Liver (tissue), 9 donors: Measurements from ENCODE around the gene GRID1. TPM values are rescaled to one million over a fixed set of nuclear protein-coding genes. Genes with fewer than 3 reads are reported as not detected.

Experiments used
- DNase-seq: peaks from one replicate; pipeline ENCODE4 v3.0.0-alpha.2; 2017; ENCODE audit warnings: low spot score
- H3K27ac ChIP-seq, 2 donors: one replicate each; pipeline ENCODE4 v1.7.0; 2013; ENCODE audit warnings: inconsistent platforms in 2 of 2, low read length in 2 of 2, control low read depth in 1 of 2, low read depth in 1 of 2, mild to moderate bottlenecking in 1 of 2
- H3K27me3 ChIP-seq, 4 donors: one replicate each; pipeline versions ENCODE4 v1.6.1 to v1.7.0; 2013; ENCODE audit warnings: low read length in 3 of 4, inconsistent platforms in 1 of 4, mild to moderate bottlenecking in 1 of 4, moderate library complexity in 1 of 4; ENCODE audit not compliant: control insufficient read depth in 4 of 4, insufficient read depth in 4 of 4
- H3K36me3 ChIP-seq, 4 donors: one replicate each; pipeline versions ENCODE4 v1.6.1 to v1.7.0; 2013; ENCODE audit warnings: low read length in 3 of 4, mild to moderate bottlenecking in 3 of 4, low read depth in 1 of 4, moderate library complexity in 1 of 4; ENCODE audit not compliant: control insufficient read depth in 4 of 4, insufficient read depth in 3 of 4
- H3K4me1 ChIP-seq, 4 donors: one replicate each; pipeline versions ENCODE4 v1.6.1 to v1.7.0; 2013; ENCODE audit warnings: low read length in 3 of 4, mild to moderate bottlenecking in 3 of 4, moderate library complexity in 1 of 4; ENCODE audit not compliant: control insufficient read depth in 4 of 4, insufficient read depth in 4 of 4
- H3K4me3 ChIP-seq, 3 donors: one replicate each; pipeline versions ENCODE4 v1.6.1 to v1.7.0; 2013; ENCODE audit warnings: low read length in 3 of 3, control low read depth in 1 of 3, low read depth in 1 of 3, mild to moderate bottlenecking in 1 of 3
- H3K9ac ChIP-seq, 2 donors: one replicate each; pipeline ENCODE4 v1.7.0; 2013; ENCODE audit warnings: low read length in 2 of 2, mild to moderate bottlenecking in 2 of 2, moderate library complexity in 2 of 2, control low read depth in 1 of 2, low read depth in 1 of 2
- H3K9me3 ChIP-seq, 4 donors: one replicate each; pipeline versions ENCODE4 v1.6.1 to v1.7.0; 2013; ENCODE audit warnings: low read length in 3 of 4; ENCODE audit not compliant: control insufficient read depth in 4 of 4
- FOXA1 ChIP-seq: IDR thresholded peaks from 2 replicates; pipeline ENCODE4 v1.6.1; 2016; ENCODE audit warnings: antibody characterized with exemption
- FOXA2 ChIP-seq: IDR thresholded peaks from 2 replicates; pipeline ENCODE4 v1.6.1; 2016; ENCODE audit warnings: antibody characterized with exemption
- GABPA ChIP-seq, 2 donors: IDR thresholded peaks in 1 of 2; conservative IDR thresholded peaks in 1 of 2; 2 replicates each; pipeline ENCODE4 v1.6.1; 2016; ENCODE audit warnings: antibody characterized with exemption in 2 of 2, mild to moderate bottlenecking in 1 of 2, moderate library complexity in 1 of 2
- HNF4A ChIP-seq, 2 donors: conservative IDR thresholded peaks; 2 replicates each; pipeline ENCODE4 v1.6.1; 2016; ENCODE audit warnings: antibody characterized with exemption in 2 of 2, mild to moderate bottlenecking in 2 of 2
- JUND ChIP-seq, 2 donors: IDR thresholded peaks; 2 replicates each; pipeline ENCODE4 v1.6.1; 2016; ENCODE audit warnings: antibody characterized with exemption in 2 of 2
- SP1 ChIP-seq: IDR thresholded peaks from 2 replicates; pipeline ENCODE4 v1.6.1; 2018; ENCODE audit warnings: antibody characterized with exemption, mild to moderate bottlenecking
- TAF1 ChIP-seq: conservative IDR thresholded peaks from 2 replicates; pipeline ENCODE4 v1.6.1; 2016; ENCODE audit warnings: antibody characterized with exemption, mild to moderate bottlenecking
- WGBS: extraction: QIAGEN DNeasy Blood & Tissue Kit; methylation state at CpG from one replicate; pipeline ENCODE4 v1.1.7; 2013; 5-methylcytosine and 5-hydroxymethylcytosine counted together
- polyA plus RNA-seq, 2 donors: library from polyadenylated mRNA; stranded (reverse) in 1 of 2; unstranded in 1 of 2; fragments of 200-250 nt in 1 of 2; fragments of >200 nt in 1 of 2; fragmentation: Nextera tagmentation in 1 of 2; extraction: Ambion mirVana in 1 of 2; gene quantifications; one replicate each; pipeline versions ENCODE4 v1.2.1 to v1.2.3, GENCODE V29; 2013 to 2015
- total RNA-seq, 2 donors: library from RNA; depleted of rRNA; stranded (reverse); fragments of >200 nt; gene quantifications; one replicate each; pipeline ENCODE4 v1.2.3, GENCODE V29; 2014
- TF ChIP-seq, protein P1 (sequence below): IDR thresholded peaks from 2 replicates; pipeline ENCODE4 v1.6.1; 2016; ENCODE audit warnings: antibody characterized with exemption, mild to moderate bottlenecking
- TF ChIP-seq, protein P2 (sequence below): IDR thresholded peaks from 2 replicates; pipeline ENCODE4 v1.6.1; 2016; ENCODE audit warnings: antibody characterized with exemption
- TF ChIP-seq, protein P3 (sequence below): IDR thresholded peaks from 2 replicates; pipeline ENCODE4 v1.6.1; 2016; ENCODE audit warnings: antibody characterized with exemption
- TF ChIP-seq, protein P4 (sequence below): IDR thresholded peaks from 2 replicates; pipeline ENCODE4 v1.6.1; 2016; ENCODE audit warnings: antibody characterized with exemption
- TF ChIP-seq, protein P5 (sequence below): fragments of 150-350 bp; IDR thresholded peaks from 2 replicates; pipeline ENCODE4 v1.5.1; 2017; ENCODE audit warnings: improper control_type of control experiment, low read depth, low read length; ENCODE audit not compliant: missing input control
- donor health status: healthy.
- donor health status: healthy.
- donor health status: healthy.
- donor health status: healthy.
- donor health status: healthy.

GRID1 gene
- total and polyA plus RNA-seq, 4 donors = 0.09 to 0.17 (median 0.14) TPM; not detected in 1

DNA sequence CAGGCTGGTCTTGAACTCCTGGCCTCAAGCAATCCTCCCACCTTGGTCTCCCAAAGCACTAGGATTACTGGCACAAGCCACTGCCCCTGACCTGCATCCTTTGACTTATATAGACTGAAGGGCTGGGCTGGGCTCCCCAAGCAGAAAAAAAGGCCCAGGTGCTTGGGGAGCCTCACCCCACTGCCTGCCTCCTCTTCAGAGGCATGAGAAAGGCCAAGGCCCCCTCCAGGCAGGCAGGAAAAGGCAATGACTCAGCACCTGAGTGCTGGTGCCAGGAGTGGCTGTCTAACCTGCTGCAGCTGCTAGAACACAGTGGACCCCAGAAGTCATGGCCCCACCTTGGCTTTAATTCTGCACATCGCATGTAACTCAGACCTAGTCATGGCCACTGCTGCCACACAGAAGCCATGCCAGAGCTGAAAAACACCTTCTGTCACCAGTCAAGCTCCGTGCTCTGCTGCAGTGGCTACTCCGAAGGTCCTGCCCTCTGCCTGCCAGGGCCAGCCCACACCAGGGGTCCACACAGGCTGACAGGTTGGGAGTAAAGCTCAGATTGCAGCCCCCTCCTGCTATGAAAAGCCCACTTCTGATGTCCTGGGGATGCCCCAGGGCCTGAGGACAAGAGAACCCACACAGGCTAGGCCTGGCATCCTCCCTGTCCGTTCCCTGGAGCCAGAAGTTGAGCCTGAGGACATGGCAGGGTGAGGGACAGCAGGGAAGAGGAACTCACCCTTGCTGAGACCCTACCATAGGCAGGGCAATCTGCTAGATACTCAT, 48.5 kb downstream of the GRID1 start:
- WGBS = 87% methylated on average over 4 of the region's 4 CpGs
- Histone ChIP-seq H3K27ac (no peak overlapping the region), H3K27me3 (no peaks in the 10 kb centered on the region), H3K4me3 (no peak overlapping the region), H3K36me3 (no peaks in the 10 kb centered on the region), H3K4me1 (no peaks in the 10 kb centered on the region), H3K9me3 (no peaks in the 10 kb centered on the region), H3K9ac (no peak overlapping the region)
- no peak for DNase-seq
- TF ChIP-seq, protein P1, sequence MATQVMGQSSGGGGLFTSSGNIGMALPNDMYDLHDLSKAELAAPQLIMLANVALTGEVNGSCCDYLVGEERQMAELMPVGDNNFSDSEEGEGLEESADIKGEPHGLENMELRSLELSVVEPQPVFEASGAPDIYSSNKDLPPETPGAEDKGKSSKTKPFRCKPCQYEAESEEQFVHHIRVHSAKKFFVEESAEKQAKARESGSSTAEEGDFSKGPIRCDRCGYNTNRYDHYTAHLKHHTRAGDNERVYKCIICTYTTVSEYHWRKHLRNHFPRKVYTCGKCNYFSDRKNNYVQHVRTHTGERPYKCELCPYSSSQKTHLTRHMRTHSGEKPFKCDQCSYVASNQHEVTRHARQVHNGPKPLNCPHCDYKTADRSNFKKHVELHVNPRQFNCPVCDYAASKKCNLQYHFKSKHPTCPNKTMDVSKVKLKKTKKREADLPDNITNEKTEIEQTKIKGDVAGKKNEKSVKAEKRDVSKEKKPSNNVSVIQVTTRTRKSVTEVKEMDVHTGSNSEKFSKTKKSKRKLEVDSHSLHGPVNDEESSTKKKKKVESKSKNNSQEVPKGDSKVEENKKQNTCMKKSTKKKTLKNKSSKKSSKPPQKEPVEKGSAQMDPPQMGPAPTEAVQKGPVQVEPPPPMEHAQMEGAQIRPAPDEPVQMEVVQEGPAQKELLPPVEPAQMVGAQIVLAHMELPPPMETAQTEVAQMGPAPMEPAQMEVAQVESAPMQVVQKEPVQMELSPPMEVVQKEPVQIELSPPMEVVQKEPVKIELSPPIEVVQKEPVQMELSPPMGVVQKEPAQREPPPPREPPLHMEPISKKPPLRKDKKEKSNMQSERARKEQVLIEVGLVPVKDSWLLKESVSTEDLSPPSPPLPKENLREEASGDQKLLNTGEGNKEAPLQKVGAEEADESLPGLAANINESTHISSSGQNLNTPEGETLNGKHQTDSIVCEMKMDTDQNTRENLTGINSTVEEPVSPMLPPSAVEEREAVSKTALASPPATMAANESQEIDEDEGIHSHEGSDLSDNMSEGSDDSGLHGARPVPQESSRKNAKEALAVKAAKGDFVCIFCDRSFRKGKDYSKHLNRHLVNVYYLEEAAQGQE = no peak
- TF ChIP-seq FOXA2 (no peak), FOXA1 (no peak), SP1 (no peak), TAF1 (no peak), GABPA (IDR thresholded peaks at IDR 0.05 in 1 of 2, conservative IDR thresholded peaks at IDR 0.05 in 1 of 2) (no peak), JUND (IDR thresholded peaks at IDR 0.05) (no peak)
- TF ChIP-seq, protein P2, sequence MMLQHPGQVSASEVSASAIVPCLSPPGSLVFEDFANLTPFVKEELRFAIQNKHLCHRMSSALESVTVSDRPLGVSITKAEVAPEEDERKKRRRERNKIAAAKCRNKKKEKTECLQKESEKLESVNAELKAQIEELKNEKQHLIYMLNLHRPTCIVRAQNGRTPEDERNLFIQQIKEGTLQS = no peak
- TF ChIP-seq, protein P3, sequence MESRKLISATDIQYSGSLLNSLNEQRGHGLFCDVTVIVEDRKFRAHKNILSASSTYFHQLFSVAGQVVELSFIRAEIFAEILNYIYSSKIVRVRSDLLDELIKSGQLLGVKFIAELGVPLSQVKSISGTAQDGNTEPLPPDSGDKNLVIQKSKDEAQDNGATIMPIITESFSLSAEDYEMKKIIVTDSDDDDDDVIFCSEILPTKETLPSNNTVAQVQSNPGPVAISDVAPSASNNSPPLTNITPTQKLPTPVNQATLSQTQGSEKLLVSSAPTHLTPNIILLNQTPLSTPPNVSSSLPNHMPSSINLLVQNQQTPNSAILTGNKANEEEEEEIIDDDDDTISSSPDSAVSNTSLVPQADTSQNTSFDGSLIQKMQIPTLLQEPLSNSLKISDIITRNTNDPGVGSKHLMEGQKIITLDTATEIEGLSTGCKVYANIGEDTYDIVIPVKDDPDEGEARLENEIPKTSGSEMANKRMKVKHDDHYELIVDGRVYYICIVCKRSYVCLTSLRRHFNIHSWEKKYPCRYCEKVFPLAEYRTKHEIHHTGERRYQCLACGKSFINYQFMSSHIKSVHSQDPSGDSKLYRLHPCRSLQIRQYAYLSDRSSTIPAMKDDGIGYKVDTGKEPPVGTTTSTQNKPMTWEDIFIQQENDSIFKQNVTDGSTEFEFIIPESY = no peak
- TF ChIP-seq, protein P4, sequence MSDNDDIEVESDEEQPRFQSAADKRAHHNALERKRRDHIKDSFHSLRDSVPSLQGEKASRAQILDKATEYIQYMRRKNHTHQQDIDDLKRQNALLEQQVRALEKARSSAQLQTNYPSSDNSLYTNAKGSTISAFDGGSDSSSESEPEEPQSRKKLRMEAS = no peak

DNA sequence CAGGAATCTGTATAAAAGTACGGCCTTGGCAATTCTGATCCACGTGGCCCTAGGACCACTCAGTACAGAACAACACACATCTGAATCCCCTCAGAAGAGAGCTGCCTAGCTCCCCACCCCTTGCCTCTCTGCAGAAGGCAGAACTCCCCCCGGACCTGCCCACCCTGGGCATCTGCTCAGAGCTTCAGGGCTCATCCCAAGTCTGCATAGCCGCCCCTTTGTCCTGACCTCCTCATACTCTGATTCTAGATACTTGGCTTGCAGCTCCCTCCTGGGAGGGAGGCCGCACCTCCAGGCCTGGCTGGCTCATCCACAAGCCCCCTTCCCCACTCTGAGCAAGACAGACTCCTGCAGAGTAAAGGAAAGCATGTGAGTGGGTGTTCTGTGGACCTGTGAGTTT, 49.6 kb downstream of the GRID1 start:
- TF ChIP-seq JUND (IDR thresholded peaks at IDR 0.05) (no peak), HNF4A (conservative IDR thresholded peaks at IDR 0.05) (no peak), SP1 (no peak)
- TF ChIP-seq, protein P4 = no peak
- TF ChIP-seq, protein P5, sequence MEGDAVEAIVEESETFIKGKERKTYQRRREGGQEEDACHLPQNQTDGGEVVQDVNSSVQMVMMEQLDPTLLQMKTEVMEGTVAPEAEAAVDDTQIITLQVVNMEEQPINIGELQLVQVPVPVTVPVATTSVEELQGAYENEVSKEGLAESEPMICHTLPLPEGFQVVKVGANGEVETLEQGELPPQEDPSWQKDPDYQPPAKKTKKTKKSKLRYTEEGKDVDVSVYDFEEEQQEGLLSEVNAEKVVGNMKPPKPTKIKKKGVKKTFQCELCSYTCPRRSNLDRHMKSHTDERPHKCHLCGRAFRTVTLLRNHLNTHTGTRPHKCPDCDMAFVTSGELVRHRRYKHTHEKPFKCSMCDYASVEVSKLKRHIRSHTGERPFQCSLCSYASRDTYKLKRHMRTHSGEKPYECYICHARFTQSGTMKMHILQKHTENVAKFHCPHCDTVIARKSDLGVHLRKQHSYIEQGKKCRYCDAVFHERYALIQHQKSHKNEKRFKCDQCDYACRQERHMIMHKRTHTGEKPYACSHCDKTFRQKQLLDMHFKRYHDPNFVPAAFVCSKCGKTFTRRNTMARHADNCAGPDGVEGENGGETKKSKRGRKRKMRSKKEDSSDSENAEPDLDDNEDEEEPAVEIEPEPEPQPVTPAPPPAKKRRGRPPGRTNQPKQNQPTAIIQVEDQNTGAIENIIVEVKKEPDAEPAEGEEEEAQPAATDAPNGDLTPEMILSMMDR = no peak
- TF ChIP-seq, protein P3 = no peak
- WGBS = 75% methylated on average over 5 of the region's 5 CpGs
- no peak for DNase-seq

More for the DNA sequence above, 49.6 kb downstream of the GRID1 start:
- Histone ChIP-seq H3K27me3 (no peaks in the 10 kb centered on the region), H3K9ac (no peak overlapping the region), H3K4me3 (no peak overlapping the region), H3K36me3 (no peaks in the 10 kb centered on the region), H3K27ac (no peak overlapping the region), H3K9me3 (no peaks in the 10 kb centered on the region), H3K4me1 (no peaks in the 10 kb centered on the region)
